HEK293T (cell line): ENCODE data around the gene SEMA4C.

Experiments used
- ARNT ChIP-seq: fragments of 450-650 bp; IDR thresholded peaks from 2 replicates; pipeline ENCODE4 v1.6.1; 2017; ENCODE audit warnings: mild to moderate bottlenecking
- BHLHE40 ChIP-seq: fragments of 450-650 bp; IDR thresholded peaks from 2 replicates; pipeline ENCODE4 v1.6.1; 2016; ENCODE audit warnings: mild to moderate bottlenecking, moderate library complexity, borderline replicate concordance
- CTBP1 ChIP-seq: fragments of 450-650 bp; IDR thresholded peaks from 2 replicates; pipeline ENCODE4 v1.6.1; 2016; ENCODE audit warnings: borderline replicate concordance
- ELF4 ChIP-seq: fragments of 450-650 bp; IDR thresholded peaks from 2 replicates; pipeline ENCODE4 v1.6.1; 2017; ENCODE audit warnings: antibody characterized with exemption
- FOXA1 ChIP-seq: fragments of 450-650 bp; IDR thresholded peaks from 2 replicates; pipeline ENCODE4 v1.6.1; 2016; ENCODE audit warnings: mild to moderate bottlenecking
- FOXK2 ChIP-seq: fragments of 450-650 bp; IDR thresholded peaks from 2 replicates; pipeline ENCODE4 v1.6.1; 2016; ENCODE audit warnings: mild to moderate bottlenecking
- FOXM1 ChIP-seq: fragments of 450-650 bp; IDR thresholded peaks from 2 replicates; pipeline ENCODE4 v1.6.1; 2017; ENCODE audit warnings: mild to moderate bottlenecking, borderline replicate concordance
- L3MBTL2 ChIP-seq: fragments of 450-650 bp; conservative IDR thresholded peaks from 2 replicates; pipeline ENCODE4 v1.6.1; 2016; ENCODE audit warnings: mild to moderate bottlenecking
- NFRKB ChIP-seq: fragments of 450-650 bp; IDR thresholded peaks from 2 replicates; pipeline ENCODE4 v1.6.1; 2016; ENCODE audit warnings: mild to moderate bottlenecking, moderate library complexity
- PKNOX1 ChIP-seq: fragments of 450-650 bp; IDR thresholded peaks from 2 replicates; pipeline ENCODE4 v1.6.1; 2016
- SP1 ChIP-seq: fragments of 450-650 bp; IDR thresholded peaks from 2 replicates; pipeline ENCODE4 v1.6.1; 2017
- SUZ12 ChIP-seq: fragments of 450-650 bp; IDR thresholded peaks from 2 replicates; pipeline ENCODE4 v1.6.1; 2016; ENCODE audit warnings: mild to moderate bottlenecking
- TARDBP ChIP-seq: fragments of 450-650 bp; IDR thresholded peaks from 2 replicates; pipeline ENCODE4 v1.6.1; 2016

- TF ChIP-seq CTBP1, result no peak
- TF ChIP-seq FOXA1, result no peak
- no peak for TF ChIP-seq ELF4
- TF ChIP-seq SP1, result no peak
- no peak for TF ChIP-seq BHLHE40
- TF ChIP-seq L3MBTL2, result no peak
- TF ChIP-seq ARNT, result no peak
- no peak for TF ChIP-seq FOXM1
- TF ChIP-seq SUZ12, result no peak
- no peak for TF ChIP-seq FOXK2
- TF ChIP-seq TARDBP, result no peak
- no peak for TF ChIP-seq NFRKB
- TF ChIP-seq PKNOX1, result no peak
Measured at GRCh38 chr2:96877631-96878092, 7.8 kb upstream of the SEMA4C start.
